Measurements from ENCODE around the gene KCNG2.

KCNG2 gene

DNA sequence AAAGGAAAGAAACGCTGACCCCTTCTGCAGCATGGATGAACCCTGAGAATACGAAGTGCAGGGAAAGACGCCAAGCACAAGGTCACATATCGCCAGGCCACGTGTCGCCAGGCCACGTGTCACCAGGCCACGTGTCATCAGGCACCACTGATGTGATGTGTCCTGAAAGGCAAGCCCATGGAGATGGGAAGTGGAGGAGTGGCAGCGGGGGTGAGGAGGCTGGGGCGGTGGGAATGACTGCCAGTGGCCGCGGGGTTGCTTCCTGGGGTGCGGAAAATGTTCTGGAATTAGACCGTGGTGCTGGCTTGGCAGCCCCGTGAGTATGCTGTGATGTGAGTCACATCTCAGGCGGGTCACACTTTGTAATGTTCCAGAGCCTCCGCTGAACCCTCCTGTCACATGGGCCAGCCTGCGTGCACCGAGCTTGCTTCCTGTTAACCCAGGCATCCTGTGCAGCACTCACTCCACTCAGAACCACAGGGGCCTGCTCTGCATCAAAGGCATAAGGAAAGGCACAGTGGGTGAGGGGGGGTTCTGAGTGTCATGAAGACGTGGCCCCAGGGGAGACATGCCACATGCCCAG is 114.8 kb downstream of the KCNG2 start:
- no peak for DNase-seq

DNA sequence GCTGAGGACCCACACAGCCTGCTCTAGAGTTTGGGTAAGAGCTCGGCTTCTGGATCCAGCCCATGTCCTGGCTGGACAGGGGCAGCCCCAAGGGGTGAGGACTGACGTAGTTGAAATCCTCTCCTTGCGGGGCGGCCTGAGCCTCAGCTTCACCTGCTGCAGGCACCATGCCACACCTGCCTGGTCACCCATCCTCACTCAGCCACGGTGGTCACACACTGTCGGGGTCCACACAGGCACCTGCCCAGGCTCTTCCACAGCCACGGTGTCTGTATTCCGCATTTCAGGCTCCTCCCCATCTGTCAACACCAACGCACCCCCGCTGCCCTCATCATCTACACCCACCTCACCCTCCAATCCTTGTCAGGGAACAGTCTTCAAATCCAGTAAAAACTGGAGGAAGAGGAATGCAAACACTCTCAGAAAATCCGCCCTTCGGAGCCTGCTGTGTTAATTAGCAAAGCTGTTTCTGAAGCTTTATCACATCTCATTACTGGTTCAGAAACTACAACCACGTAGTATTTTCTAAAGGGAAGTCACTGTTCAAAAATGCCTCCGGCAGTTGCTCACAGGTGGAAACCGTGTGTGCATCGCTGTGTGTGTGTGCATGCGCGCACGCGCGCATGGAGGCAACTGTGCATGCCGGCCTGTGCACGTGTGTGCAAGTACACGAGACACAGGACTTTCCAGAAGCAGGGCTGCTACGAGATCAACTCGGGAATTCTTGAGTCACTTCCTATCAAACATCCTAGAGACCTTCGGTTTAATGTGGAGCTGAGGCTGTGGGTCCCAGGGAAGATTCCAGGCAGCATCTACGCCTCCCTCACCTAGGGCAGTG is 115.5 kb downstream of the KCNG2 start:
- DNase-seq: no peak

DNA sequence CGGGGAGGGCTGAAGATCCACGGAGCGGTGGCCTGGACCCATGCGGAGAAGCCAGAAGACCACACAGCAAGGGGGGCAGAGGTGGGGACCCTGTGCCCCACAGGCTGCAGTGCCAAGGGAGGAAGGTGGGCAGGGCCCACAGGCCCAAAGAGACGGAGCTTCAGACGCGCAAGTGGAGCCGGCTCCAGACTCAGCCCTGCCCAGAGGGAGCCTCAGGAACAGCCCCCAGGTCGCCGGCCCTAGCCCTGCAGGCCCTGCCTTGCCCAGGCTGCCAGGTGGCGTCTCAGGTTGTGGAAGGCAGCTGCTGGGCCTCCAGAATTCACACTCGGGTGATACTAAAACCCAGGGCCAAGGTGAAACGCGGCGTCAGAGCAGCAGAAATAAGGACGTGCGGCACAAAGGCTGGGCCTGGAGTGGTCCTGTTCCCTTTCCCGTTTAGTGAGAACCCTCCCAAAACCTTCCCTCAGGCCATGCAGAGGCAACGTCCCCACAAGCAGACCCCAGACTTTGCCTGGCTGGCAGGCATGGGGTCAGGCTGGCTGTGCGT is 116.9 kb downstream of the KCNG2 start:
- no peak for DNase-seq

DNA sequence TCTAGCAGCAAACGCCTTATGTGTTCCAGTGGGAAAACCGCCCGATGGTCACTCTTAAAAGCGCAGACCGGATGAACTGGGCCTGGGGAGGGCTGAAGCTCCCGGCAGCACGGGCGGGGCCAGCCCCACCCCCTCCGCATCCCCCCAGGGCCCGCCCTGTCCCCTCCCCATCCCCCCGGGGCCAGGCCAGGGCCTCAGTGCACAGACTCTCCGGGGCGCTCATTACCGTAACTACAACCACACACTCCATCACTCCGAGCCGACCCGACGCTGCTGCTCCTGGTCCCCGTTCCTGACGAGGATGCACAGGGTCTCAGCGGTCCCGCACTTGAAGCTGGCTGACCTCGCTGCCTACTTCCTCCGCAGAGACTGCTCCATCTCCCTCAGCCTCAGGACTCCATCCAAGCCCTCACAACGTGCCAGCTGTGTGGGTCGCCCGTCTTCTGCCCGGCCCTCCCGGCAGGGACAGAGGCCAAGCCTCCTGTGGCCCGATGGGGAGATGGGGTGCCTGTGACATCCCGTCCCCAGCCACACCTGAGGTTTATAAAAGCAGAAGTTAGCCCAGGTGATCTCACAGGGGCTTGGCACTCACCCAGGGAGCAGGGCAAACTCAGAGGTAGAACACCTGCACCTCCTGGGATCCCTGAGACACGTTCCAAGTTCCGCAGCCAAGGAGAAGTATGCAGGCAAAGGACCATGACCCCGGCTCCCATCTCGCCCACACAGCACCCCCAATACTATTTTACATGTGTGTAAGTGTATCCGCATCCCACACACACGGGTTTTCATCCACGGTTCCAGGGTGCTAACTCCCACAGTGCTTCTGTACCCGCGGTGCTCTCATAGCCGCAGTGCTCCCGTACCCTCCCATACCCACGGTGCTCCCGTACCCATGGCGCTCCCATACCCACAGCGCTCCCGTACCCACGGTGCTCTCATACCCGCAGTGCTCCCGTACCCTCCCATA is 117.7 kb downstream of the KCNG2 start:
- no peak for DNase-seq

DNA sequence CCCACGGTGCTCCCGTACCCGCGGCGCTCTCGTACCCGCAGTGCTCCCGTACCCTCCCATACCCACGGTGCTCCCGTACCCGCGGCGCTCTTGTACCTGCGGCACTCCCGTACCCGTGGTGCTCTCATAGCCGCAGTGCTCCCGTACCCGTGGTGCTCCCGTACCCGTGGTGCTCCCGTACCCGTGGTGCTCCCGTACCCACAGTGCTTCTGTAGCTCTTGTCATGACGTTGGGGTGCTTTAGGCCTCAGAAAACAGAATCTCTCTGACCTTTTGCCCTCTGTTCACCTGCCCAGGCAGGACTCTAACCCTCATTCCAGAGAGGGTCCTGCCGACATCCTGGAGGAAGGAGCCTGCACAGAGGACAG is 118.4 kb downstream of the KCNG2 start:
- no peak for DNase-seq

DNA sequence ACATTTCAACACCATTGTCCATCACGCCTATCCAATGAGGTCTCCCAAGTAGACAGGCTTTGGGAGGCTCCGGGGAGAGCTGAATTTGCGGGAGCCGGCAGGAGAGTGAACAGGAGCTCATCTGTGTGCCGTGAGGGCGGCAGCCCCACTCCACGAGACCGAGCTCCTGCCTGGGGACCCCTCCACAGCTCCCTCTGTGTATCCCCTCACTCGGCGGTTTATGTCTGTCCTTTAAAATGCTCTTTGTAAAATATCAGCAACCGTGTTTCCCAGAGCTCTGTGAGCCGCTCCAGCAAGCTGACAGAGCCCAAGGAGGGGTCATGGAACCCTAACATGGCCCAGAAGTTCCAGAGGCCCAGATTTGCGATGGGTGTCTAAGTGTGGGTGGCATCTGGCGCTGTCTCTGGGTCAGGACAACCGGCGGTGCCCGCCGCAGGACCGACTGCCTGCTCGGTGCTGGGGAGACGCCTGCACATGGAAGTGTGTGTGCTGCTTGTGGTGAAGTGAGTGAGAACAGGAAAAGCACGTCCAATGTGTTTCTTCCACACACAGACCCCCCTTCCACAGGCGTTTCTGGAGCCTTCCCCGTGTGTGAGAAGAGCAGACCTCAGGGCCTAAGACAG is 118.9 kb downstream of the KCNG2 start:
- no peak for DNase-seq

DNA sequence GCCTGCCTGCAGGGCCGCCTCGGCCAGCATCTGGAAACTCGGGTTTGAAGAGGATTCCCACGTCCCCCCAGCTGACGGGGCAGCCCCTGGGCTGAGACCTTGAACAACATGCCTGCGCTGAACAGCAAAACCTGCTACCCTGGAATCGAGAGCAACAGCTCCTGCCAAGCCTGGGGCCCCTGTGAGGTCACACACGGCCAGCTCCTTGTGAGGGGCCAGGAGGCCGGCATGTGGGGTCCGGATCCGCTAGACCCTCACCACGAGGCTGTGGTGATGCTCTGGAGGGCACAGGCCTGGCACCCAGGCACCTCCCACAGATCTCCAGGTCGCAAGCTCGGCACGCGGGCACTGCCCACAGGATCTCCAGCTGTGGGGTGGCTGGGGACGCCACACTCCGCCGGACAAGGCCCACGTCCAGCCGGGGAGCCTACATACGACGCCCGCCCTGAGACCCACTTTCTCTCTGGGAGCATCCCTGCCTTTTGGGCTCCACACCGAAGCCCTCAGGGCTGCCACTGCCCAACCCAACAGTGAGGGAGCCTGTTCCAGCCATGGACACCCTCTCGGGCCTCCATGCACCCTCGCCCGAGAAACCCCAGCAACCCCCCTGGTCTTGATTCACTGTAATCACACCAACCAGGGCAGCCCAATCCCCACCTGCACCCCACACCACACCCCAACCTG is 119.6 kb downstream of the KCNG2 start:
- no peak for DNase-seq

DNA sequence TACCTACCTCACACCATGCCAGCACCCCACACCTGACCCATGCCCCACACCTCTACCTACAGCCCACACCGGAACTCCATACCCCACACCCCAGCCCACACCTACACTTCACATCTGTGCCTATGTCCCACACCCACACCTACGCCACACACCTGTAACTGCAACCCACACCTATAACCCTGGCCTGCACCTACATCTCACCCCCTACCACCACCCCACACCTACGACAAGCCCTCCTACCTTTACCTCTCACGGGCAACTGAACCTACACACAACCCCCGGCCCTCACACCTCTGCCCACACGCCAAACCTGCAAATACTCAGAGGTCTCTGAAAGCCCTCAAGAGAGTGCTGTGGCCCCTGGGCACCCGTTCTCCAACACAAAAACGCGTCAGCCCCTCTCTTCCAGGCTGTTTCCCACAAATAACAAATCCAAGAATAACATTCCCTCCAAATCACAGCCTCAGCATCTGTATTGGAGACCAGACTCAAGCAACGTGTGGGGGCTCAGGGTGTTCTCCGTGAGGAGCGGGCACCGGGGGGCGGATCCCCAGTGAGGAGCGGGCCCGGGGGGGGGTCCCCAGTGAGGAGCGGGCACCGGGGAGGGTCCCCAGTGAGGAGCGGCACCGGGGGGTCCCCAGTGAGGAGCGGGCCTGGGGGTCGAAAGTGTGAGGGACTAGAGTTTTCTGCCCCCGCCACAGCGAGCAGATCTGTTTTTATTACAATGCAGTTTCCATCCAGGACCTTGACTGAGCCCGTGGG is 120.3 kb downstream of the KCNG2 start:
- DNase-seq: no peak

DNA sequence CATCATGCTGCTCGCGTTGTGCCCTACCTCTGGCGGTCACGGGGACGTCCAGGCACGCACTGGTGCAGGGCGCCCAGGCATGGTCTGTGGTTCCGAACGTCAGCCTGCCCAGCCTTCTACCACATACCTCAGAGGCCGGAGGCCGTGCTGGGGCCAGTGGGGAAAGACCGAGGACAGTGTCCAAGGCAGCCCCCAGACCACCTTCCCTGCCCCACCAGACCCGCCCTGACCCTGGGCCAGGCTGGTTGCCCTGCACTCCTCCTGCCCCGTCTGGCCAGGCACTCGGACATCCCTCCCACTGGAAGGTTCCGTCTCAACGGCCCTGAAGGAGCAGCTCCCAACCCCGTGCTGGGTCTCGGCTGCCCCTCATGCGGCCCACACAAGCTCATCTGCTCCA is 120.9 kb downstream of the KCNG2 start:
- no peak for DNase-seq

DNA sequence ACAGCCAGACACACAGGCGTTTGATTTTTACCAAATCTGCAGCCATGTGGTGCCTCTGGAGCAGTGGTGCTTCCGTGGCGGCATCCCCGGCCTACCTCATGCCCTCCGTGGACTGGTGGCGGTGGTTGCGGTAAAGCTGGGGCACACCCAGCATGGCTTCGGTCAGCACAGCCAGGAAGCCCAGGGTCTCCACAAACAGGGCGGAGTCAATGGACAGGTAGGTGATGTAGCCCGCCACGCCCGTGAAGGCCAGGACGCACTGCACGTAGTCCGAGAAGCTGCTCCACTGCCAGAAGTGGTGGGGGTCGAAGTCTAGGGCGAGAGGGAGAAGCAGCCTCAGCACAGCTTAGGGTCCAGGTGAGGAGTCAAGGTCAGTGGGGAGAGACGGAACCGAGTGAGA is 121.4 kb downstream of the KCNG2 start:
- DNase-seq: no peak

DNA sequence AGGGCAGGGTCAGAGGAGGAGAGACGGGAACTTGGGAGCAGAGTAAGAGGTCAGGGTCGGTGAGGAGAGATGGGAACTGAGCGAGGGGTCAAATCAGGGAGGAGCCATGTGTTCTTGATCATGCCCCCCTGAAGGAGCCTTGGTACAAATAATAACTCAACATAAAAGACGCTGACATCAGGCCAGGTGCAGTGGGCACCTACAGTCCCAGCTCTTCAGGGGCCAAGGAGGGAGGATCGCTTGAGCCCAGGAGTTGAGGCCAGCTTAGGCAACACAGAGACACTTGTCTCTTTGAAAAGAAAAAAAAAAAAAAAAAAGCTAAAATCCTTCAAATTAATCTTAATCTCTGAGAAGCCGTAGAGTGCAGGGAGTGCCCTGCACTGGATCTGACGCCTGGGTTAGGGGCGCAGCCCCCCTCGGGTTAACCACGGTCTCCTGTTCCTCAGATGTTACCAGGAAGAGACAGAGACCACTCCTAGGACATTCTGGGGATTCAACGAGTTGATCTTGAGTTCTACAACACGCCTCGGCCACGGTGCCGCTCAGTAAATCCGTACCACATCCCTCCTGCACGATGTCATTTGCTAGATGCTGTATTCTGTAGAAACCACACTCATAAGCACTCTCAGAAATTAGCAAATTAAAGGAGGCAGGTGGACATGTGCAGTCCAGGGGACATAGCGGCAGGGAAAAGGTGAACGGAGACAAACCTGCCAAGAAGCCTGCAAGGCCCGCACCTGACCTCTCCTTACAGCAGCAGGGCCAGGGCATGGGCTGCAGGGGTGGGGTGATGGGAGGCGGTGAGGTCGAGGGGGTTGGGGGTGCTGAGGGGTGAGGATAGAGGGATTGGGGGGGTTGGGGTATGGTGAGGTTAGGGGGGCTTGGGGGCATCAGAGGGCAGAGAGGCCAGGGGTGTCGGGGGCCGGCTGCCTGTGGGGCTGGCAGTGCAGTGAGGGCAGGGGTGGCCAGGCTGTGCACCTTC is 124.5 kb downstream of the KCNG2 start:
- no peak for DNase-seq

DNA sequence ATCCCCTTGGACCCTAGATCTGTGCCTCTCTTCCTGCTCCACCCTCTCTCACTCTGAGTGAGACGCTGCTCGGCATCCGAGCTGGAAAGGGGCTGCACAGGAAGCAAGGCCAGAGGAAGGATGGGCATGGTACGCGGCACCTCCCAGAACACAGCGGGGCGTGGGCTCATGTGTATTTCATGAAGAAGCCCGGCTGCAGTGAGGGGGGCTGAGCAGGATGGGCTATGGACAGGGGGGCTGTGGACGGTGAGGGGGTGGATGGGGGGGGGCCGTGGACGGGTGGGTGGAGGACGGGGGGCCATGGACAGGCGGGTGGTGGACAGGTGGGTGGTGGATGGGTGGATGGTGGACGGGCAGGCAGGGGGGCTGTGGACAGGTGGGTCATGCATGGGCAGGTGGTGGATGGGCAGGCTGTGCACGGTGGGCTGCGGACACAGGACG is 125.3 kb downstream of the KCNG2 start:
- no peak for DNase-seq

DNA sequence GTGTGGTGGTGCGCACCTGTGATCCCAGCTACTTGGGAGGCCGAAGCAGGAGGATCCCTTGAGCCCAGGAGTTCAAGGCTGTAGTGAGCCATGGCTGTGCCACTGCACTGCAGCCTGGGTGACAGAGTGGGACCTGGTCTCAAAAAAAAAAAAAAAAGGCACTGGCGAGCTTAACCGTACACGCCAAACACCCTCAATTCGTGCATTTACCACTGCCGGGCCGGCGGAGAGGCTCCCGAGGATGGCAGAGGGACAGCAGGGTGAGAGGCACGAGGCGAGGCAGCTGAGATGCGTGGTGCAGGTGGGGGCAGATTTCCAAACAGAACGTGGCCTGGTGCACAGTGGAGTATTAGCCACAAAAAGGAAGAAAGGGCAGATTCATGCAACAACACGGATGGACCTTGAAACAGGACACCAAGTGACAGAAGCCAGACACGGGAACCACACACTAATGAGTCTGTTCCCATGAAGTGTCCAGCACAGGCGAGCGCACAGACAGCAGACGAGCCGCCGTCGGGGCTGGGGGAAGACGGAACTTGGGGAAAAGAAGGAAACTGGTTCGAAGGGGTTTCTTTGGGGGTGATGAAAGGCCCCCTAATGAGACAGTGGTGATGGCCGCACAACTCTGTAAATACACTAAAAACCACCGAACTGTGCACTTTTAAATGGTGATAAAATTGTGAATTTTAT is 126.3 kb downstream of the KCNG2 start:
- DNase-seq: no peak

DNA sequence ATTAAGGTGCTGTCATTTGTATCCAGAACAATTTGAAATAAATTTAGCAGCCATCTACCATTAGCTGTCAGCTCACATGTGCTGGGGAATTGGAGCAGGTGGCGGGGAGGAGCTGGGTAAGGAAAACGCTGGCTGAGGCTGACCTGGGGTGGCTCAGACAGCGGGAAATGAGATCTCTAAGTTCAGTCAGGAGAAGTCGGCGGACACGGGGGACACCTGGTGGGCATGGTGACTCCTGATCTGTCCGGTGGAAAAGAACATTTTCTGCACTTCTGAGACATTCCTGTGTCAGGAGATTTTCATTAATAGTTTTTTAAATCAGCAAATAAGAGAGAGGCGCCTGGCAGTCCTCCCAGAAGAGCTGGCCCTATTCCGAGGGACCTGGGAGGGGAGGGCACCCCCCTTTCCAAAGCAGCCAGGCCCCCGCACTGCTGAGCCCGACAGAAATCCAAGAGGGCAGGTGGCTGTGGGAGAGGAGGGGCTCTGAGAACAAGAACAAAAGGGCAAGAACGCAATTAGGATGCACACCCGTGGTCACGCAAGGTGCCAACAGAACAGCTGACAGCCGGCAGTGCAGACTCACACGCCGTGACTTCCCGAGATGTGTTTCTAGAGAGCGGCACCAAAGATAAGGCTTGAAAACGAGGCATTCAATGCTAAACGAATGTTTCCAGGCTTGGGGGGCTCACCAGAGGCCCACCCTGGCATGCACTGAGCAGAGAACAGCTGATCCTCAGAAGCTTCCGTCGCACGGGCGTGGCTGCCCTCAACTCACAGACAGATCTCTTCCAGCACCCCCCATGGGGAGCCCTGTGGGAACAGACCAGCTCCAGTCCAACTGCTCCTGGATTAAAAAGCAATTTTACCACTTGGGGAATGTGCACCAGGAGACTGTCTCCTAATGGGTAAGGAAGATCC is 127.3 kb downstream of the KCNG2 start:
- no peak for DNase-seq

DNA sequence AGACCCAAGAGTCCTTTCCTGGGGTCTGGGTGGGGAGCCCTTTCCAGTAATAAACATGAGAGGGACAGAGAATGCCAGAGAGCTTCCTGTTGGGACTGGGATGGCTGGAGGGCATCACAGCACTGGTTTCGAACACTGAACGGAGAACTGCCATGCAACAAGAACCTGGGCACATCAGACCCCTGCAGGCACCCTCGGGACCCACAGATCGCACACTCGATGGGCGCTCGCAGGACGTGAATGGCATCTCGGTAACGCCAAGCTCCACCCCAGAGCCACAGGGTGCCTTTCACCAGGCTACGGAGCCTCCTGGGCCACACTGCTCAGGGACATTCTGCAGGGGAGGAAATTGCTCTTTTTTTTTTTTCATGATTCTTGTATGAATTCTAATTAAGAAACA is 128.6 kb downstream of the KCNG2 start:
- DNase-seq: no peak

DNA sequence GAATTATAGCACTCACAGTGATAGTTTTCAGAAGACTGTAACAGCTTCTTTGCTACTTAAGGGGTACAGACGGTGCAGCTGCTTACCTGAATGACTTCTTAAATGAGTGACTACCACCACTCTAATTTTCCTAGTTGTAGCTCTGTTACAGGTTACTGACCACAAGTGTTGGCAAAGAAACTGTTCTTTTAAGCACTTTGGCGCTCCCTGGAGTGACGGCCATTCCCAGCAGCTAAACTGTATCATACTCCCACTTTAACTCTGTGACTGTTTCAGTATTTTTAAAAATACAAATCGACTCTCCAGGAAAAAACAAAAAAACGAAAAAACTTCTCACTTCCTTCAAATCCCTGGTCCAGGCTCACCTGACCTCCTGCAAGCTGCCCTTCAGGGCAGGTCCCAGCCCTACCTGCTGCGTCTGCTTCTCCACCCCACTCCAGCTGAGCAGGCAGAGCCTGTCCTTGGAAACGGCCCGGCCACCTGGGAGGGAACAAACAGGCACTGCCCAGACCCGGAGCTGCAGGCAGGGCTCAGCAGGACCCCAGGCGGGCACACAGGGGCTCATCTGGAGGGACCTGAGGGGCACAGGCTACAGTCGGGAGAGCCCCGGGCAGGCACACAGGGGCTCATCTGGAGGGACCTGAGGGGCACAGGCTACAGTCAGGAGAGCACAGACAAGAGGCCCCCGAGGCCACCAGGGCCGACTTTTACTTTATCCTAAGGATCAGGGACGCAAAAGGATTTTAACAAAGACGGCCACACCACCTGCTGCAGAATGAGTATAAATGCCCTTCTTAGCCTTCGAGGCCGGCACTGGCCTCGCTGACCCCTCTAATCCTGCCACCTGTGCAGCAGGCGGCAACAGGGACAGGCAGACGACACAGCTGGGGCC is 129.2 kb downstream of the KCNG2 start:
- DNase-seq: no peak
